Measurements from ENCODE around the gene ZNF689.
"Not testable (repeated sequence)": the region's sequence is repeated elsewhere in the genome, so short reads cannot be mapped to it uniquely, and the experiment has no call there.

The ZNF689 gene

GRCh38 chr16:30590869-30591268, 19.3 kb downstream of the ZNF689 start:
- DNase-seq: not testable (repeated sequence)

- DNase-seq: not testable (repeated sequence)
These were observed 20.6 kb downstream of the ZNF689 start for GRCh38 chr16:30589582-30589981.

GRCh38 chr16:30588651-30589050, 21.5 kb downstream of the ZNF689 start:
- DNase-seq: no peak

DNA sequence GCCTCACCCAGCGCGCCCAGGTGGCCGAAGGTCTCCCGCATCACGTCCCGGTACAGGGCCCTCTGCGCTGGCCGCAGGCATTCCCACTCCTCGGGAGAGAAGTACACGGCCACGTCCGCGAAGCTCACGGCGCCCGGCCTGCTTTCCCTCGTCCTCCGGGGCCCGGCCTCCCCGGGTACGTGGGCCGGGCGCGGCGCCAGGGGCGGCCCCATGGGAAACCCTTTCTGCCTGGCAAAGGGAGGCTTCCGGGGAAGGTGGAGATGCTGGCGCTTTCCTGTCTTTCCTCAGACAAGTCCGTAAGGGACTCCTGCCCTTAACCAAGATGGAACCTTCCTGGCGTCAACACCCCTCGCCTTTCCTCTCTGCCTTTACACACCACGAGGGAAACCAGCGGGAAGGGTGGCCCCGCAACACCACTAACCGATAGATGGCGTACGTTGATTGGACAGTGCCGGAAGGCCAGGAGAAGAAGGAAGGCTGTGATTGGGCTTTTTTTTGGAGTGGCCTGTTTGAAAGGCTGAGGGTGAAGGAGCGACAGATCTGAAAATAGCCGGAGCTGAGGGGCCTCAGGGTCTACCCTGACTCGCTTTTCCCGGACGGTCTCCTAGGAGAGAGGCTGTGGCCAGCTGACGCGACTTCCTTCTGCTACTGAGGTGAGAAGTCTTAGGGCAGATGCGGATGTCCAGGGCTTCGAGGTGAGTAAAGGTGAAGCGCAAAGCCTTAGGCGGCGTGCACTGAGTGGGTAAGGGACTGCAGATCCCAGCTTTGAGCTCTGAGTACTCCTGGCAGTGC, 24.6 kb downstream of the ZNF689 start, which contains the start of gene ZNF785:
Gene ZNF785, minus strand, starts transcription at position 298 of the 792 bp plus-strand sequence. Its CDS starts 86 bp downstream, at position 212.
- DNase-seq: peak; percentile 96 to 97

DNA sequence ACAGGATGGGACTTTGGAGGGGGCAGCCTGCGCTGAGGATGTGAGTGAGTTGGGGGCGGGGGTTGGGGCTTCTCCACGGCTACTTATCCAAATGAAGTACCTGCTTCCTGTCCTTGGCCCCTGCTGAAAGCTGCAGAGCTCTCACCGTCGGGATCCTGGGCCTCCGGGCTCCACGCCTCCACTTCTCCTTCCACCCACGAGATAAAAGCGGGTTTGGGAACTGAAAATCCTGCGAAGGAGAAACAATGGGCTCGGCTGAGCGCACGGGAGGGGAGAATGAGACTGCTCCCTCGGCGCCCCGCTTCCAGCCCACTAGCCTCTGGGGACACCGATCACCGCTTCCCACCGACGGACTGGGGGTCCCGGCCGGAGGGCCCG, 25.2 kb downstream of the ZNF689 start:
- DNase-seq: no peak

DNA sequence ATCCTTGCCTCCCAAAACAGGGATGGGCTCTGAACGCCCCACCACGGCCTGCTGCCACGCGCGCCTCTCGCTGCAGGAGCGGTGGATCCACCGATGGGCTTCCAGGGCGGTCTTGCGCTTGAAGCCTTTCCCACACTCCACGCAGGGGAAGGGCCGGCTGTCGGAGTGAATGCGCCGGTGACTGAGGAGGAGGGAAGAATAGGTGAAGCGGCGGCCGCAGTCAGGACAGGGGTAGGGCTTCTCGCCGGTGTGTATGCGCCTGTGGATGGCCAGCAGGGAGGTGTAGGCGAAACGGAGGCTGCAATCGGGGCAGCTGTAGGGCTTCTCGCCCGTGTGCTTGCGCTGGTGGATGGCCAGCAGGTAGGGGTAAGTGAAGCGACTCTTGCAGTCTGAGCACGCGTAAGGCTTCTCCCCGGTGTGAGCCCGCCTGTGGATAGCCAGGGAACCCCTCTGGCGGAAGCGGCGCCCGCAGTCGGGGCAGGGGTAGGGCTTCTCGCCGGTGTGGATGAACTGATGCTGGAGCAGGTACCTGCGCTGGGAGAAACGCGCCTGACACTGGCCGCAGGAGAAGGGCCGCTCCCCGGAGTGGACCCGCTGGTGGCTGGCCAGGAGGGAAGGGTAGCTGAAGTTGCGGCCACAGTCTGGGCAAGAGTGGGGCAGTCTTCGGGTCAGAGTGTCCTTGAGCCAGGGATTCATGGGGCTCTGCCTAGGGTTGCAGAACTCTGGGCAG, 27.4 kb downstream of the ZNF689 start:
- DNase-seq: no peak

GRCh38 chr16:30581457-30581856, 28.7 kb downstream of the ZNF689 start:
- no peak for DNase-seq

DNA sequence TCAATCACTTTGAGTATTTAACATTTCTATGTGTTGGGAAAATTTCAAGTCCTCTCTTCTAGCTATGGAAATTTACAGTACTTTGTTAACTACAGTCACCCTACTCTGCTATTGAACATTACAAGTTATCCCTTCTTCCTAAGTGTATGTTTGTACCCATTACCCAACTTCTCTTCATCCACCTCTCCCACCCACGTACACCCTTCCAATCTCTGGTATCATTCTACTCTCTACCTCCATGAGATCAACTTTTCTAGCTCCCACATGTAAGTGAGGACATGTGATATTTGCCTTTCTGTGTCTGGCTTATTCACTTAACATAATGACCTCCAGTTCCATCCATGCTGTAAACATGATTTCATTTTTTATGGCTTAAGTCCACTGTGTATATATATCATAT, 35.5 kb downstream of the ZNF689 start:
- DNase-seq: no peak

- peak; percentile 98 for DNase-seq
These were observed 38.5 kb downstream of the ZNF689 start, which contains the start of gene ZNF688 for GRCh38 chr16:30571445-30572322. Gene ZNF688 (minus strand): TSS chr16:30571714. CDS start chr16:30571629, 85 bp downstream.

DNA sequence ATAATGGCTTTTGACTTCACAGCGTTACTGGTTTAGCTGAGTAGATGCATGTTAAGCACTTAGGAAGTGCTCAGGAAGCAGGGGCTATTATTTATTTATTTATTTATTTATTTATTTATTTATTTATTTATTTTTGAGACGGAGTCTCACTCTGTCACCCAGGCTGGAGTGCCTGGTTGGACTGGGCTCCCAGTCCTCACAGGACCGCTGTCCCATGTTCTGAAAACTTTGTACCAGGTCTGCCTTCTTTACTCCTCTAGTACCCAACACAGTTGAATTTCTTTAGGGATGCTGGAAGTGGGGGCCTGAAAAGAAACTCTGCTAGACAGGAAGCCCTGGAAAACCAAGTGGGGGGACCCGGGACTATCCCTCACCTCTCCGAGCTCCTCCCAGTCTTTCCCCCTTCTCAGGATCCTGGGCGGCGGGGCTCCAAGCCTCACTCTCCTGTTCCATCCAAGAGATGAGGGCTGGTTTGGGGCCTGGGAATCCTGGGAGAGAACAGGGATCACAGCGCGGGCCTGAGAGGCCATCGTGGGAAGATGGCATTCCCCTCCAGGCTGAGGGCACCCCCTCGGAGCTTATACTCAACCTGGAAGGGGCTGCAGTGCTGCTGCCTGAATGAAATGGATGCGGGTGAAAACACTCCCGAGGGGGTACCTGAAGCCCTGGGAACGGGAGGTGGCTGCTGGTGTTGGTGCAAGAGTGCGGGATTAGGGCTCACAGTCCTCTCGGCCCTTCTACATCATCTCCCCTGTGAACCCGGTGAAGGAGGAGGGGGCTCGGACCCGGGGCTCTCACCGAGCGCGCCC, 39.3 kb downstream of the ZNF689 start:
- no peak for DNase-seq

GRCh38 chr16:30569746-30570635, 40.2 kb downstream of the ZNF689 start:
- DNase-seq: no peak

DNA sequence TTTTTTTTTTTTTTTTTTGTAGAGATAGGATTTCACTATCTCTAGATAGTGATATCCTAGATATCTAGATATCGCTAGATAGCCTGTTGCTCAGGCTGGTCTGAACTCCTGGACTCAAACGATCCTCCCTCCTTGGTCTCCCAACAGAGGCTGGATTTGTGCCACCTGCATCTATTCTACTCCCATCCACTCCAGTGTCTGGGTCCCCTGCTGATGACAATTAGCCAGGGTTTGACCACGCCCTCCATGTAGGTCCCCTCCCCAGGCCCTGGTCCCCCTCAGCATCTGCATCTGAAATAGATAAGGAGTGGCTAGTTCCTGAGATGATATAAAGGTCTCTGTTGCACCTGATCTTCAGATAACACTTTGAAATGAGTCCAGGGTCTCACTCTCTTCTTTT, 40.9 kb downstream of the ZNF689 start:
- no peak for DNase-seq

- DNase-seq: peak; percentile 71 to 73
These were observed 42.1 kb downstream of the ZNF689 start for GRCh38 chr16:30567991-30568638.

- peak; percentile 57 to 68 for DNase-seq
These were observed 42.8 kb downstream of the ZNF689 start for GRCh38 chr16:30567160-30567990.

DNA sequence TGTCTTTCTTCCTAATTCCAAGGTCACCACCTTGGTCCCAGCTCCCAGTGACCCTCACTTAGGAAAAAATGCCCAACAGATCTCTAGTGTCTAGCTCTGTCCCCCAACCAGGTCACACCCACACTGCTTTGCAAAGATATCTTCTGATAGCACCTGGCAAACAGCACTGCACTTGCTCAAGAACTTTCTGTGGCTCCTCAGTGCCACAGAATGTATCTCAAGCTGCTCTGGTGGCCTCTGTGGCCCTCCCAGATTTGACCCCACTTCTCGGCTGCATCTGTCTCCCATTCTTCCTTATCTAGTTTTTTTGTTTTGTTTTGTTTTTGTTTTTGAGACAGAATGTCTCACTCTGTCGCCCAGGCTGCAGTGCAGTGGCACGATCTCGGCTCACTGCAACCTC, 43.7 kb downstream of the ZNF689 start:
- no peak for DNase-seq

DNA sequence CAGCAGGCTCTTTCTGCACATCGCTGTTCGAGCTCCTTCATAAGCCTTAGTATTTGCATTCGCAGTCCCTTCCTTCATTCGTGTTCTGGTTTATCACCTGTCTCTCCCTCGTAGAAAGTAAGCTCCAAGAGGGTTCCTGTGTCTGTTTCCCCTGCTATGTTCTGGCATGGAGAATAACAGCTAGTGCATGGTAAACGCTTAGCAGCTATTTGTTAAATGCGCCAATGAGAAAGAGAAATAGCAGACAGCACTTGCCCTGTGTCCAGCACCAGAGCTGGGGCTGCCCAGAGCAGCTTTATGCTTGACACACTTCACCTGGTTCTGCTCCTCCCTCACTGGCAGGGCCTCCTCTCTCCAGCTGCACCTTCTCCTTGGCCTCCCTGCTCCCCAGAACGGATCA, 44.2 kb downstream of the ZNF689 start:
- no peak for DNase-seq

GRCh38 chr16:30565526-30565925, 44.7 kb downstream of the ZNF689 start:
- DNase-seq: no peak

DNA sequence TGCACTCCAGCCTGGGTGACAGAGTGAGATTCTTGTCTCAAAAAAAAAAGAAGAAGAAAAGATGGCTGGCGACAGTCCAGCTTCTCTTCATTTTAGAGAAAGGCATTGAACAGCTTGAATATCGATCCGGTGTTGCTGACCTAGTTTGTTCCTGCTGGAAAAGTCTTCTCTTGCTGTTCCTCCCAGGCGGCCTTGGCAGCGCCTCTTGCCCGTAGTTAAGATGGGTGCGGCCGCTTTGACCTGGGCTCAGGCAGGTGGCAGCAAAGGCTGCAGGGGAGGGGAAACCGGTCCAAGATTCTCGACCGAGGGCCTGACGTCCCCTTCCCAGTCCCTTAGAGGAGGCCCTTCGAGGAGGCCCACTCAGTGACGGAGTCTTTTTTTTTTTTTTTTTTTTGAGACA, 48.2 kb downstream of the ZNF689 start:
- DNase-seq: no peak

GRCh38 chr16:30561089-30561816, 48.9 kb downstream of the ZNF689 start:
- DNase-seq: peak; percentile 31 to 43
